ENCODE measurements around the gene PLXNB1. TPM values are rescaled to one million over a fixed set of nuclear protein-coding genes. Genes with fewer than 3 reads are reported as not detected.

PLXNB1 gene
- total RNA-seq, 2 experiments from 2014 or later: 1.8 to 4.0 TPM

DNA sequence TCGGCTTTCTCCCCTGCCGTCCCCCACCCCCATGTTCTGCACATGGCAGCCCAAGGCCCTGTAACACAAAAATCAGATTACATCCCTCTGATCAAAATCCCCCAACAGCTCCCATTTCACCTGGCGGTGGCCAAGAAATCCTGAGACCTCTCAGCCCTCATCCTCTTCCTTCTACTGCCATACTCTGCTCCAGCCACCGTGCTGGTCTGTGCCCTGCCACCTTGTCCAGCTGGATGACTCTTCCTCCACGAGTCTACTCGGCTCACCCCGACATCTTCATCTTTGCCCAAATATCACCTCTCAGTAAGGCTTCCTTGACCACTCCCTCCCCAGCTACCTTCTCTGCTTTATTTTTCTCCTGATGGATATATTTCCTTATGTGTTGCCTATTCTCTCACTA, 7.0 kb upstream of the PLXNB1 start:
- CTCF ChIA-PET: interaction anchor here (0.7 to 6.3 kb wide), 42 partner anchors 9 to 249 kb away, joined by 3 to 176 read pairs (median 14); partner anchors contain the start of genes ATRIP, CDC25A, NME6 and PFKFB4
- Mint-ChIP-seq H3K9me3 (ENCODE audit: low read depth) (no peaks in the 10 kb centered on the region), H3K27me3 (no peaks in the 10 kb centered on the region), H3K27ac (no peak overlapping the region), H3K4me1 (peaks cover 35% of the 10 kb centered on the region), H3K36me3 (peaks cover 16% of the 10 kb centered on the region), H3K4me3 (no peak overlapping the region)
- DNase-seq (no peak), ATAC-seq (no peak)

DNA sequence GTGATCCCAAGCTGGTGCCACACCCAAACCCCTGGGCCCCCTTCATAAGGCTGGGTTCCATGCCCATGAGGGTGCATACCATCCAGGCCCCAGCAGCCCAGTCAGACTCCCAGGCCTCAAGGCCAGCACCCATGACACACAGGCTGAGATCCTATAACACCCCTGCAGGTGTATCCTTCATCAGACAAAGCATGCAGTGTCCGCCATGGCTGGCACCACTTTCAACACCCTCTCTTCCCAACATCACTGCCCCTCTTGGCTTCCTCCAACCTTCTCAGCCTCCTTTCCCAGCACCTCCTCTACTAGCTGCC, 6.5 kb upstream of the PLXNB1 start:
- no peak for ATAC-seq
- Mint-ChIP-seq H3K27me3 (no peaks in the 10 kb centered on the region), H3K4me1 (peaks cover 34% of the 10 kb centered on the region), H3K27ac (no peak overlapping the region), H3K9me3 (ENCODE audit: low read depth) (no peaks in the 10 kb centered on the region), H3K4me3 (no peak overlapping the region), H3K36me3 (peaks cover 16% of the 10 kb centered on the region)
- DNase-seq: no peak
- CTCF ChIA-PET: interaction anchor here (0.6 to 6.3 kb wide), 94 partner anchors 9 to 820 kb away, joined by 3 to 176 read pairs (median 6); partner anchors contain the start of genes ATRIP, CDC25A, IP6K2 and NME6

DNA sequence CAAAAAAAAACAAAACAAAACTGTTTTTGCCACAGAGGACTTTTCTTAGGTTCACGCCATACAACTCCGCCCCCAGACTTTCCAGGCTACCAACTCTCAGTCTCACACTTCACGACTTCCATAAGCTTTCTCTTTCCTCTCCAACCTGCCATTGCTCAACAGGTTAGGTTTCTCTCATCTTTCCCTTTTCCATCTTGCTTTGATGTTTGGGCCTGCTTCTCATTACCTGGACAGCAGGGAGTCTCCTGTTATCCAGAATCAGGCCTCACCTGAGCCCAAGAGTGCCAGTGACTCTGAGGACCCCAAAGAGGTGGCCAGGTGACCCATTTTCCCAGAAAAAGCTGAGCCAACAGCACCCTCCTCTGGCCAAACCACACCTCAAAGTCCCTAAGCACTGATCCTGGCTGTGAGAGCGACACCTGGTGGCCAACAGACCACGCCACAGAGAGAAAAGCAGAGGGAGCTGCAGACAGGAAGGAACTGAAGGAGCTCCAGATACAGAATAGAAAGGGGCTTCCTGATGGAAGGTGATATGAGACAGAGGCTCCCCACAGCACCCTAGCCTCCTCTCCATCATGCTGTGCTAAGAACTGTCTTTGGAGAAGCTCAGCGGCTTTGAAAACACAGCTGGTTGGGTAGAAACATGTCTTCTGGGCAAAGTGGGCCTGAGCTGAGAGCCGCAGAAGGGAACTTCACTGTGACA, 6.0 kb upstream of the PLXNB1 start:
- ATAC-seq: peak; percentile 38
- Mint-ChIP-seq H3K27ac (no peak overlapping the region), H3K9me3 (ENCODE audit: low read depth) (no peaks in the 10 kb centered on the region), H3K36me3 (peaks cover 16% of the 10 kb centered on the region), H3K27me3 (no peaks in the 10 kb centered on the region), H3K4me3 (no peak overlapping the region), H3K4me1 (peaks cover 34% of the 10 kb centered on the region)
- CTCF ChIA-PET: interaction anchor here (0.6 to 6.3 kb wide), 97 partner anchors 8 to 820 kb away, joined by 3 to 176 read pairs (median 6); partner anchors contain the start of genes ATRIP, CDC25A, IP6K2 and NME6
- DNase-seq: peak; percentile 90

DNA sequence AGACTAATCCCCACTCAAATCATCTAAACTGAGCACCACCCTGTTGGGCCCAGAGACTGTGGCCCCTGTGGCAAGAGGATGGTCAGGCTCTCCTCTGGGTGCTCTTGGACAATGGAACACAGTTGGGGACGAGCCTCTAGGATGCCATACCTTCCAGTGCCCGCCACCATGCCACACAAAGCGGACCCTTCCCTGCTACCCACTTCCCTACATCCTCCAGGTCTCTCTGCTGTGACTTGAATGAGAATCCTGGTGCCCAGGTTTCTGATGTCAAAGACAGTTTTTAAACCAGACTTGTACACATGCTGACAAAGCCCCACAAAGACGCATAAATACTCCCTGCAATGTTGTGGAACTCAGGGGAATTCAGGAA, 5.3 kb upstream of the PLXNB1 start:
- no peaks in the 10 kb centered on the region for H3K27me3 Mint-ChIP-seq
- no peak overlapping the region for H3K27ac Mint-ChIP-seq
- no peak for DNase-seq
- no peak for ATAC-seq
- H3K9me3 Mint-ChIP-seq (ENCODE audit: low read depth): no peaks in the 10 kb centered on the region
- peaks cover 12% of the 10 kb centered on the region for H3K36me3 Mint-ChIP-seq
- CTCF ChIA-PET: interaction anchor here (0.6 to 6.3 kb wide), 51 partner anchors 7 to 268 kb away, joined by 3 to 176 read pairs (median 9); partner anchors contain the start of genes ATRIP, NME6, PFKFB4 and SHISA5
- H3K4me1 Mint-ChIP-seq: peaks cover 37% of the 10 kb centered on the region
- no peak overlapping the region for H3K4me3 Mint-ChIP-seq

DNA sequence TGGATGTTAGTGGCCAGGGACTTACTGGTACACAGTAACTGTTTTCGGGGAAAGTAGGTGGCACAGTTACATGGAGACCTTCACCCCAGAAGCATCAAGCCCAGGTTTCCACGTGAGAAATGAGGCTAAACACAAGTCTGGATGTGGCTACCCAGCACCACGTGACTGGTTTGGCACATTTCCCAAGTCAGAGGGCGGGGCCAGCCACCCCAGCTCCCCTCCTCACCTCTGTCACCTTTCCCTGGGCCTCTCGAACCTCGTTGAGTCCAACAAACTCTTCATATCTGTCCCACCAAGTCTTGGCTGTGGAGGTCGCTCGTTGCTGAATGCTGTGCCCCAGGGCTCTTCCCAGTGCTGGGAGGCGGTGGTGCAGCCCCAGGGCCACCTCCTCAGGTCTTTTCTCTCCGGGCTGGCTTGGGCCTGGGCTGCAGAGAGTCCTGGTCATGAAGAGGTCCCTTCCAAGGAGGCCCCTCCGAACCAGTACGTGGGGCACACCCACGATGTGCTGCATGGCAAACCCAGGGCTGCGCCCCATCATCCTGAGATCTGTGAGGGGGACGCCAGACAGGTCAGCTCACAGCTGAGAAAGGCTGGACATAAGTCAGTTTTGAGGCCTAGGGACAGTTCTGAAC, 4.8 kb upstream of the PLXNB1 start:
- no peak for ATAC-seq
- peaks cover 10% of the 10 kb centered on the region for H3K36me3 Mint-ChIP-seq
- no peak overlapping the region for H3K4me3 Mint-ChIP-seq
- DNase-seq: no peak
- peaks cover 2% of the 10 kb centered on the region for H3K27me3 Mint-ChIP-seq
- peaks cover 34% of the 10 kb centered on the region for H3K4me1 Mint-ChIP-seq
- H3K9me3 Mint-ChIP-seq (ENCODE audit: low read depth): no peaks in the 10 kb centered on the region
- CTCF ChIA-PET: interaction anchor here (0.7 to 6.3 kb wide), 11 partner anchors 16 to 202 kb away, joined by 3 to 176 read pairs (median 31); partner anchors contain the start of genes ATRIP, NME6 and SHISA5
- H3K27ac Mint-ChIP-seq: no peak overlapping the region

DNA sequence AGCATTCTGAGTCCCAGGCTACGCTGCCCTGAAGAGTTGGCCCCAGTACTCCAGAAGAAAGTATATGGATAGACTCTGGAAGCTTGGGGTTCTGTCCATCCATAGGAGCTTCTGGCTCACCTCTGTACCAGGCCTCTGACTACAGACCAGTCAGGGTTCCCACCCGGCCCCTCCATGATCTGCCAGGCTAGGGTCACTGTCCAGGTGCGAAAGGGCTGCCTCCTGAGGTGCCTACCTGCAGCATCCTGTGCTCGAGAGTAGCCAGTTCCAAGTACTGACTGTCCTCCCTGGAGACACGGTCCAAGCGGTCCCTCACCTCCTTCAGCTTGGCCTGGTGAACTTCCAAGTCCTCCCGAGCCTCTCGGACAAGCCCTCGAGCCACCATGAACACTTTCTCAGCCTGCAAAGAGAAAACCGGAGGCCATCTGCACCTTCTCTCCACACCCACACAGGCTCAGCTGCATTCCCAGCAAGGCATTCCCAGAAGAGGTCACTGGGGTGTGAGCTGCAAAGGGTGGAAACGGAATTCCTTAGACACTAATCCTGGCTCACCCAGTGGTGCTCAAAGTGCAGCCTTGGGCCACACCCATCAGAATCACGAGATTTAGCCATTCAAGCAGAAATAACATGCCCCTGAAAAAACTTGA, 3.7 kb upstream of the PLXNB1 start:
- H3K4me3 Mint-ChIP-seq: no peak overlapping the region
- peaks cover 26% of the 10 kb centered on the region for H3K4me1 Mint-ChIP-seq
- H3K36me3 Mint-ChIP-seq: peaks cover 9% of the 10 kb centered on the region
- H3K9me3 Mint-ChIP-seq (ENCODE audit: low read depth): no peaks in the 10 kb centered on the region
- DNase-seq (no peak), ATAC-seq (no peak)
- CTCF ChIA-PET: interaction anchor here (0.7 to 6.3 kb wide), 17 partner anchors 15 to 242 kb away, joined by 3 to 176 read pairs (median 5); partner anchors contain the start of genes ATRIP, NME6 and PFKFB4
- no peak overlapping the region for H3K27ac Mint-ChIP-seq
- peaks cover 2% of the 10 kb centered on the region for H3K27me3 Mint-ChIP-seq

DNA sequence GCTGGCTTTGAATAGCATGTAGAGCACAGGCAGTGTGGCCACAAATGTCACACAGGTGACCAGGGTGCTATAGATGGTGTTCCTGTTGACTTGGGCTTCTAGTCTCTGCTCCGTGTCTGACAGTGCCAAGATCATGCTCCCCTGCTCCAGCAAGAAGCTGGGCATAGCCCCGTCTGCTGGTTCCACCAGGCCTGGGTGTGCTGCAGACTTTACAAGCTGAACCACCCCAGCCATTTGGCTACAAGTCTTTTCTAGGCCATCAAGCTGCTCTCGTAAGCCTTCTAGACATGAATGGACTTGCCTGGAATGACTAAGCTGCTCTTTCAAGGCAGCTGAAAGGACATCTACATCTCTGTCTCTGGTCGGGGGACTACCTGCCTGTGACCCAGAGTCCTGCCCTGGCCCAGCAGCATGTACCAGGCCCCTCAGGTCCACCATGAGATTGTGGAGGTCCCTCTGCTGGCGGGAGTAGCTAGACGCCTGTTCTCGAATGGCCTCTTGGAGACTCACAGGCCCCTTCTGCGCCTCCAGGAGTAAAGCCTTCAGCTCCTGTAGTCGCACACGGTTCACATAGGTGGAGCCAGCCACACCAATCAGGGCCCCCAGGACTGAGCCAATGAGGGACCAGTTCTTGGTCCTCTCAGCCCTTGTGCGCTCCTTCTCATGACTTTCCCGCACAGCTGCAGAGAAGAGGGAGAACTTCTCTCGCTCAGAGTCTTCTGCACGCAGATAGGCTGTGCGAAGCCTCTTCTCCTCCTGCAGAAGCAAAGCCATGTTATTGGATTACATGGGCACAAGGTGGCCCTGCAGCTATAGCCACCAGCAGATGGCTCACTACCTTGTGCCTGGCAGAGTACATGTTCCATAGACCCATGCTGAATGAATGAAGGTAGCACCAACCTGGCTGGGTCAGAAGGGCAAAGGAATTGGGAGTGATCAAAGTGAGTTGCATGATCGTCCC, 2.8 kb upstream of the PLXNB1 start:
- no peaks in the 10 kb centered on the region for H3K9me3 Mint-ChIP-seq (ENCODE audit: low read depth)
- no peak overlapping the region for H3K27ac Mint-ChIP-seq
- DNase-seq (no peak), ATAC-seq (no peak)
- H3K27me3 Mint-ChIP-seq: peaks cover 11% of the 10 kb centered on the region
- peaks cover 18% of the 10 kb centered on the region for H3K4me1 Mint-ChIP-seq
- CTCF ChIA-PET: interaction anchor here (1.0 to 6.3 kb wide), 14 partner anchors 9 to 241 kb away, joined by 3 to 176 read pairs (median 6); partner anchors contain the start of genes ATRIP and PFKFB4
- H3K4me3 Mint-ChIP-seq: no peak overlapping the region
- H3K36me3 Mint-ChIP-seq: peaks cover 9% of the 10 kb centered on the region

DNA sequence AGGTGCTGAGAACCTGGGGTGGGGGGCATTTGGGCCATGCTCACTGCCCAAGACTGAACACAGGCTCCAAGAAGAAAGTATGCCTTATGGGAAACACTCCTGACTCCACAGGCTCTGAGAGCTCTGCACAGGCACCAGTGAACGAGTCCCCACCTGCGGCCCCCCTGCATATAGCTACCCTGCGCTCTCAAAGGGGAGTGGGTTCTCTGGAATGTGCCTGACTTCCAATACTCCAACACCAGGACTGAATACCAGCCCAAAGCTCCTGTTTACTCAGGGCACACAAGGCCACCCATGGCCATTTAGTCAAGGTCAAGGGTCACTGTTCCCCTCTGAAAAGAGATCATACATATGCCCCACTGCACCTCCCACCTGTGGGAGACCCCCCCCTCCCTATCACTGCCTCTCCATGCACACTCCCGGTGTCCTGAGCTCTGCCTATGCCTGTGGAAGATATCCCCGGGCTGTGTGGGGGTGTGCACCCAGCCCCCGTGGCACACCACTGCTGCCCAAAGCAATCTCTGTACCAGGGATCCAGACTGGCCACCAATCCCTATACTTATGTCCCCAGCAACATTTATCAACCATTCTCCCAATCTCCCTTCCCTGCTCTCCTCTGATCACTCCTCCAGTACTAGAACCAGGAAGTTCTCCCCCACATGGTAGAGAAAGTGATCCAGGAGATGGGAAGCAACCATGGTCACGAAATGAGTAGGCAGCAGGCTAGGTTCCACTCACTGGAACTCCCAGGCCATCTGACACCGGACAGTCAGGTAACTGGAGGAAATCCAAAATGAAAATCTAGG, 1.5 kb upstream of the PLXNB1 start:
- Mint-ChIP-seq H3K4me1 (peaks cover 16% of the 10 kb centered on the region), H3K27ac (no peak overlapping the region), H3K9me3 (ENCODE audit: low read depth) (no peaks in the 10 kb centered on the region), H3K27me3 (peaks cover 20% of the 10 kb centered on the region), H3K4me3 (peak overlapping the region; percentile 68), H3K36me3 (peaks cover 9% of the 10 kb centered on the region)
- ATAC-seq (no peak), DNase-seq (no peak)
- CTCF ChIA-PET: interaction anchor here (0.8 to 6.3 kb wide), 3 partner anchors 20 to 138 kb away, joined by 3 to 176 read pairs (median 9); partner anchors contain the start of gene ATRIP

DNA sequence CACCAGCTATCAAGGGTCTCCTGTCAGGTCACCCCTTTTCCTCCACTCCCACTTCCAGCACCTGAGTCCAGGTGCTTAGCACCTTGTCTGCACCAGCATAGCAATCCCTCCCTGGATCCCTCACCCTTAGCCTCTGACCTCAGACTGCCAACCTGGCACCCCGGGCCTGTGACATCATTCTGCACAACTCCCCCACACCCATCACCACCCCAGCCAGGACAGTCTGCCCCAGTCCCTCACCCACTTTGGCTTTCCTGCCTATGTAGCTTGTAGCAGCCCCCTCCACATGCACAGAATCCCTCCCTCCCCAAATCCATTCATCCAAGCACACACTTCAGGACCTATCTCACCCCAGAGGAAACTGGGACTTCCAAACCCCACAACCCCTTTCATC, 819 bp upstream of the PLXNB1 start:
- CTCF ChIA-PET: interaction anchor here (0.8 to 2.3 kb wide), 4 partner anchors 9 to 193 kb away, joined by 3 to 9 read pairs (median 4); partner anchors contain the start of genes CCDC51 and TMA7
- Mint-ChIP-seq H3K4me1 (peaks cover 16% of the 10 kb centered on the region), H3K36me3 (peaks cover 9% of the 10 kb centered on the region), H3K4me3 (peak overlapping the region; percentile 68), H3K27me3 (peaks cover 20% of the 10 kb centered on the region), H3K9me3 (ENCODE audit: low read depth) (no peaks in the 10 kb centered on the region), H3K27ac (no peak overlapping the region)
- ATAC-seq (no peak), DNase-seq (no peak)

DNA sequence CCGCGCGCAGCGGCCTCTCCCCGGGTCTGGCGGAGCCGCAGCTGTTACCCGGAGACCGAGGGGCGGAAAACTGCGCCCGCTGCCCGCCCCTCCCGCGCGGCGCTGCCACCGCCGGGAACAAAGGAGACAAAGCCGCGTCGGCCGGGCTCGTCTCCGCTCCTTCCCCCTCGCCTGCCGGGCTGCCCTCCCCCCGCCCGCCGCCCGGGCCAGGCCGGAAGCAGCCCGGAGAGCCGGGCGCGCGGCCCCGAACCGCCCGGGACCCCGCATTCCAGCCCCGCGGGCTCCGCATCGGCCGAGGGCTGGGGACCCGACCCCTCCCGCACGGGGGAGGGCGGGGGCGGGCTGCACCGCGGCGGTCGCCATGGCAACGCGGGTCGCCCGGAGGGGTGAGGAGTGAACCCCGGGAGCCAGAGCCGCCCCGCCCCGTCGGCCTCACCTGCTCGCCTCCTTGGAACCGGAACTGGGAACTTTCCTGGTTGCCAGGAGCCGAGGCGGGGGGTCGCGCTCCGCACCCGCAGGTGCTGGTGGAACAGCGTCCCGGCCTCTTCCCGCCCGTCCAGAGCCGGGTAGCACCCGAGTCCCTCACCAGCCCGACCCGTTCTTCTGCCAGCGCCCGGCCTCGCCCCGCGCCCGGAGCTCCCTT, 448 bp downstream of the PLXNB1 start:
- CTCF ChIA-PET: interaction anchor here (0.6 to 2.3 kb wide), 5 partner anchors 10 to 192 kb away, joined by 3 to 9 read pairs (median 3); partner anchors contain the start of genes CCDC51, TMA7 and UQCRC1
- peak; percentile 56 for DNase-seq
- no peaks in the 10 kb centered on the region for H3K9me3 Mint-ChIP-seq (ENCODE audit: low read depth)
- peaks cover 9% of the 10 kb centered on the region for H3K36me3 Mint-ChIP-seq
- peak overlapping the region; percentile 68 for H3K4me3 Mint-ChIP-seq
- peaks cover 16% of the 10 kb centered on the region for H3K4me1 Mint-ChIP-seq
- no peak overlapping the region for H3K27ac Mint-ChIP-seq
- peaks cover 20% of the 10 kb centered on the region for H3K27me3 Mint-ChIP-seq
- peak; percentile 82 for ATAC-seq

DNA sequence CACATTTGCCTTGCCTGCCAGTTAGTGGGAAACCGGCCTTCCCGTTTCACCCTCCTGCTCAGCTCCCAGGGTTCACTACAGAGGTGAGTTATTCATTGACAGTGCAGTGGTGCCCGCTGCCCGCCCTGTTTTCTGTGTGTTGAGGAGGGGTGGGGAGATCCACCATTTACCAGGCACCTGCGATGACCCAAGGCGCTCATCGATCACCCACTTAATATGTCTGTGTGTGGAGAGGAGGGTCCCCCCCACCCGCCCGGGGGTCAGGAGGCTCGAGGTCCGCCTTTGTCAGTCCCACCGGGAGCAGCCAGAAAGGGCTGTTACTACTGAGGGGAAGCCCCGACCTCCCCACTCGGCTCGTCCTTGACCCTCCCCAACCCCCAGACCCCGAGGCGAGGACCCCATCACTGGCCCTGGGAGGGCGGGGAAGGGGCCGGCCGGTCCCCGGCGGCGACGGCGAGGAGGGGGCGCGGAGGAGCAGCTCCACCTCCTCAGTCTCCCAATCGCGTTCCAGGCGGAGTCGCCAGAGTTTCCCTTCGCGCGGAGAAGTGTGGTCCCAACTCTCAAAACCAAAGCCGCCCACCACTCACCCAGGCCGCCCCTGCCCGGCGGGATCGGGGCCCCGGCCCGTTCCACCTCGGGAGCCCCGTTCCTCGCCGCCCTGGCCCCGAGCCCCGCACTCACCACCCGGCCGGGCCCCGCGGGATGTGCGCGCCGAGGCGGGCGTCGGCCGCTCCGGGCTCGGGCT, 1.1 kb downstream of the PLXNB1 start:
- Mint-ChIP-seq H3K36me3 (peaks cover 9% of the 10 kb centered on the region), H3K9me3 (ENCODE audit: low read depth) (no peaks in the 10 kb centered on the region), H3K4me3 (peak overlapping the region; percentile 15), H3K27me3 (peaks cover 20% of the 10 kb centered on the region), H3K4me1 (peaks cover 16% of the 10 kb centered on the region), H3K27ac (no peak overlapping the region)
- peak; percentile 63 for ATAC-seq
- no peak for DNase-seq
- CTCF ChIA-PET: interaction anchor here (3.0 kb wide), 1 partner anchor 28 kb away, joined by 10 read pairs; no protein-coding TSS in a partner anchor

All from activated CD8-positive, alpha-beta memory T cell treated with anti-CD3 and anti-CD28 coated beads, Interleukin-2, amount 10 ng/mL, durations not matched to agents 7 days and 5 days (primary cell).